Endometrial microvascular endothelial cells (primary cell): ENCODE results near the gene NPY4R. TPM values are rescaled to one million over a fixed set of nuclear protein-coding genes. Genes with fewer than 3 reads are reported as not detected.
"Not testable (repeated sequence)": the region's sequence is repeated elsewhere in the genome, so short reads cannot be mapped to it uniquely, and the experiment has no call there.

Experiments
- in situ Hi-C: cut with HindIII; loops from 2 replicates; pipeline ENCODE4 v1.10.0; 2017; ENCODE audit warnings: low sequenced_read_pairs, low pct_unique_long_range_greater_than_20kb; ENCODE audit errors: inconsistent ontology term
- total RNA-seq: library from RNA; depleted of rRNA; stranded (reverse); fragments of >200 nt; gene quantifications from one replicate; pipeline ENCODE4 v1.2.3, GENCODE V29; 2015; ENCODE audit errors: inconsistent ontology term

NPY4R gene
- total RNA-seq, 1 donor from 2014 or later: not detected

GRCh38 chr10:46462276-46462675 lies 3.5 kb downstream of the NPY4R start:
- in situ Hi-C loops: not testable (repeated sequence)

- in situ Hi-C loops: not testable (repeated sequence)
Observed at GRCh38 chr10:46459579-46459978, 6.2 kb downstream of the NPY4R start.

GRCh38 chr10:46457071-46457470 lies 8.7 kb downstream of the NPY4R start:
- in situ Hi-C loops: not testable (repeated sequence)

- in situ Hi-C loops: not testable (repeated sequence)
Observed at GRCh38 chr10:46455992-46456391, 9.8 kb downstream of the NPY4R start.

GRCh38 chr10:46451365-46451764 lies 14.4 kb downstream of the NPY4R start:
- in situ Hi-C loops: not testable (repeated sequence)

- in situ Hi-C loops: not testable (repeated sequence)
Observed at GRCh38 chr10:46450829-46451228, 14.9 kb downstream of the NPY4R start.

- in situ Hi-C loops: not testable (repeated sequence)
Observed at GRCh38 chr10:46447439-46447838, 18.3 kb downstream of the NPY4R start.

- in situ Hi-C loops: not testable (repeated sequence)
Observed at GRCh38 chr10:46445389-46446122, 20.2 kb downstream of the NPY4R start.

- in situ Hi-C loops: not testable (repeated sequence)
Observed at GRCh38 chr10:46443422-46443821, 22.3 kb downstream of the NPY4R start.

- in situ Hi-C loops: not testable (repeated sequence)
Observed at GRCh38 chr10:46442706-46443275, 23.0 kb downstream of the NPY4R start.

GRCh38 chr10:46441837-46442278 lies 23.9 kb downstream of the NPY4R start:
- in situ Hi-C loops: not testable (repeated sequence)

GRCh38 chr10:46440942-46441341 lies 24.8 kb downstream of the NPY4R start:
- in situ Hi-C loops: not testable (repeated sequence)

- in situ Hi-C loops: not testable (repeated sequence)
Observed at GRCh38 chr10:46423550-46423949, 42.2 kb downstream of the NPY4R start.

- in situ Hi-C loops: not testable (repeated sequence)
Observed at GRCh38 chr10:46419570-46420379, 46.0 kb downstream of the NPY4R start.

GRCh38 chr10:46418283-46418682 lies 47.5 kb downstream of the NPY4R start:
- in situ Hi-C loops: not testable (repeated sequence)

- in situ Hi-C loops: not testable (repeated sequence)
Observed at GRCh38 chr10:46415291-46415690, 50.5 kb downstream of the NPY4R start.

GRCh38 chr10:46412665-46413064 lies 53.1 kb downstream of the NPY4R start:
- in situ Hi-C loops: not testable (repeated sequence)

GRCh38 chr10:46411123-46411522 lies 54.6 kb downstream of the NPY4R start:
- in situ Hi-C loops: not testable (repeated sequence)
